Stimulated activated CD4-positive, alpha-beta T cell treated with anti-CD3 and anti-CD28 coated beads, Interleukin-4, amount 100 ng/mL, for 4 hours (primary cell): ENCODE measurements around the gene CCN2.
"Not testable (repeated sequence)": the region's sequence is repeated elsewhere in the genome, so short reads cannot be mapped to it uniquely, and the experiment has no call there.

Experiments used
- DNase-seq, 2 experiments: peaks; one replicate each; pipeline ENCODE4 v3.0.0-alpha.2; 2020

The CCN2 gene

DNA sequence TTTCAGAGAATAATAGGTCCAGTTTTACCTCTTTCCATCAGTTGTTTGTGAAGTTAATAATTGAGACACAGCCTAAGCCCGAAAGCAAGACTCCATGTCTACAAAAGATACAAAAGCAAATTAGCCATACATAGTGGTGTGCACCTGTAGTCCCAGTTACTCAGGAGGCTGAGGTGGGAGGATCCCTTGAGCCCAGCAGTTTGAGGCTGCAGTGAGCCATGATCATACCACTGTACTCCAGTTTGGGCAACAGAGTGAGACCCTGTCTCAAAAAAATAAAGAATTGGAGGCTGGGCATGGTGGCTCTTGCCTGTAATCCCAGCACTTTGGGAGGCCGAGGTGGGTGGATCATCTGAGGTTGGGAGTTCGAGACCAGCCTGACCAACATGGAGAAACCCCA is 42.4 kb downstream of the CCN2 start:
- not testable (repeated sequence) for DNase-seq

DNA sequence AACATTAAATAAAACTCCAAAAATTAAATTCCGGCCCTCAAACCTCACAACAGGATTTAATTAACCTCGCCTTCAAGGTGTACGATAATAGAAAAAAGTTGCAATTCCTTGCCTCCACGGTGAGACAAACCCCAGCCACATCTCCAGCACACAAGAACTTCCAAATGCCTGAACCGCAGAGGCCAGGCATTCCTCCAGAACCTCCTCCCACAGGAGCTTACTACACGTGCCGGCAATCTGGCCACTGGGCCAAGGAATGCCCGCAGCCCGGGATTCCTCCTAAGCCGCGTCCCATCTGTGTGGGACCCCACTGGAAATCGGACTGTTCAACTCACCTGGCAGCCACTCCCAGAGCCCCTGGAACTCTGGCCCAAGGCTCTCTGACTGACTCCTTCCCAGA is 47.4 kb downstream of the CCN2 start:
- DNase-seq = not testable (repeated sequence)

DNA sequence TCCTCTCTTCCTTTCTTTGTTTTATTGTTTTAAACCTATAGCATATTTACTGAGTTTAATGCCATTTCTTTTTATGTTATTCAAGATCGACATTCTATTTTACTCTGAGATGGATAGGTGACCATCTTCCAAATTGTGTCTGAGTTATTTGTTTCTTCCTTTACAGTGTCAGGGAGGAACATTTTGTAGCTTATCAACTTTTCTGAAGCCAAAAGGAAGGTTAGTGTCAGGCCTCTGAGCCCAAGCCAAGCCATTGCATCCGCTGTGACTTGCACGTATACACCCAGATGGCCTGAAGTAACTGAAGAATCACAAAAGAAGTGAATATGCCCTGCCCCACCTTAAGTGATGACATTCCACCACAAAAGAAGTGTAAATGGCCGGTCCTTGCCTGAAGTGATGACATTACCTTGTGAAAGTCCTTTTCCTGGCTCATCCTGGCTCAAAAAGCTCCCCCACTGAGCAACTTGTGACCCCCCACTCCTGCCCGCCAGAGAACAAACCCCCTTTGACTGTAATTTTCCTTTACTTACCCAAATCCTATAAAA is 49.8 kb downstream of the CCN2 start:
- not testable (repeated sequence) for DNase-seq

DNA sequence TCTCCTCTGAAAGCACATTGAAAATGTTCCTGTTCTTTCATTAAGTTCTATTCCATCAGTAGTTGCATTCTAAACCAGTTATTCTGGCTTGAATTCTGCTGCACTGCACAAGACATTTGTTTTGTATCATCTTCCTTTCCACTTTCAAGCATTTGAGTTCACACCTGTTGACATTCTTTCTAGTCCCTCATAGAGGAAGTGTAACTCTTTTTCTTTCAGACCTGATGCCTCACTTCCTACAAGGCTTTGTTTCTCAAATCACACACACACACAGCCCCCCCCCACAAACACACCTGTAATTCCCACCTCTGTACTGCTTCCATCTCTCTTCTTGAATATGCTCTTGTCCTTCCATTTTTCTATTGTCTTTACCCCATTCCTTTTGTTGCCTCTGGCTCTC is 50.9 kb downstream of the CCN2 start:
- no peak for DNase-seq

DNA sequence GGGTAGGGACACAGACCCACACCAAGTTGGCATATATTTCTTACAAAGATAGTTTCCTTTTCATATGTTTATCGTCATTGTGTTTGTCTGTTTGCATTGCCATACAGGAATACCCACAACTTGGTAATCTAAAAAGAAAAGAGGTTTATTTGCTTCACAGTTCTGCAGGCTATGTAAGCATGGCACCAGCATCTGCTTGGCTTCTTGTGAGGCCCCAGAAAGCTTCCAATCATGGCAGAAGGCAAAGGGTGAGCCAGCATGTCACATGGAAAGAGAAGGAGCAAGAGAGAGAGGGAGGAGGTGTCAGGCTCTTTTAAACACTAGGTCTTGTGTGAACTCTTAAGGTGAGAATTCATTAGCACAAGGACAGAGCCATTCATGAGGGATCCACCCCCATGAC is 52.5 kb downstream of the CCN2 start:
- no peak for DNase-seq
